GM23248 (cell line): Measurements from ENCODE around the gene PSME4.

Experiments used
- EZH2 ChIP-seq: fragments of 200-600 bp; sonication (generic); IDR thresholded peaks from 2 replicates; pipeline ENCODE4 v1.6.1; 2018; ENCODE audit warnings: antibody characterized with exemption, mild to moderate bottlenecking; ENCODE audit not compliant: insufficient read depth, poor library complexity, severe bottlenecking
- EZH2phosphoT487 ChIP-seq: fragments of 200-600 bp; sonication (generic); IDR thresholded peaks from 2 replicates; pipeline ENCODE4 v1.6.1; 2018; ENCODE audit warnings: antibody characterized with exemption, moderate library complexity, mild to moderate bottlenecking, low read depth; ENCODE audit not compliant: insufficient read depth

DNA sequence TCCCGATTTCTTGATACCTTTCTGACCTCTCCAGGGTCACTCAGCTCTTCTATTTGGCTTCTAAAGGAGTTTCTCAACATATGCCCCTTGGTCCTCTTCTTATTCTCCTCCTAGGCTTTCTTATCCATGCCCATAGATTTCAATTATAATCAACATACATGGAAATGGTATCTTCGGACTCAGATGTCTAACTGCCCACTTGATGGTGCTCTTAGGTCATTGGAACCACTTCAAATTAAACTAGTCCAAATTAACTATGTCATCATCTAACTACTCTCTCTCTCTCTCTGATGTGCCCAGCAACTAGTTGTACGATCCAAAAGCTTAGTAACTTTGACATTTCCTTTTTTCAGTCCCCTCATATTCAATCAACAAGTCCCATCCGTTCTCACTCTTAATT, 67.8 kb downstream of the PSME4 start:
- TF ChIP-seq EZH2 (no peak), EZH2phosphoT487 (no peak)
